Neural cell (in vitro differentiated cells): ENCODE measurements around the gene OPRD1.

Source experiments
- CTCF ChIP-seq: fragments of 450-650 bp; IDR thresholded peaks from 2 replicates; pipeline ENCODE4 v1.5.1; 2014; ENCODE audit warnings: antibody characterized with exemption, mild to moderate bottlenecking, moderate library complexity; ENCODE audit not compliant: poor library complexity, severe bottlenecking
- EP300 ChIP-seq: fragments of 450-650 bp; conservative IDR thresholded peaks from 2 replicates; pipeline ENCODE4 v1.6.1; 2014; ENCODE audit warnings: antibody characterized with exemption, mild to moderate bottlenecking, moderate library complexity; ENCODE audit not compliant: poor library complexity, severe bottlenecking
- EZH2 ChIP-seq: fragments of 200-600, 300-800 bp; shearing (Covaris generic), sonication (generic); IDR thresholded peaks from 2 replicates; pipeline ENCODE4 v1.6.1; 2014; ENCODE audit warnings: antibody characterized with exemption, low read length, borderline replicate concordance, mild to moderate bottlenecking; ENCODE audit not compliant: insufficient read depth, poor library complexity, severe bottlenecking
- POLR2AphosphoS5 ChIP-seq: IDR thresholded peaks from 2 replicates; pipeline ENCODE4 v1.6.1; 2012
- RAD21 ChIP-seq: fragments of 450-650 bp; conservative IDR thresholded peaks from 2 replicates; pipeline ENCODE4 v1.6.1; 2014; ENCODE audit warnings: antibody characterized with exemption, mild to moderate bottlenecking, moderate library complexity
- REST ChIP-seq: IDR thresholded peaks from 2 replicates; pipeline ENCODE4 v1.6.1; 2012; ENCODE audit warnings: borderline replicate concordance
- TAF1 ChIP-seq: IDR thresholded peaks from 2 replicates; pipeline ENCODE4 v1.6.1; 2012; ENCODE audit warnings: low read depth

- TF ChIP-seq CTCF (no peak), POLR2AphosphoS5 (no peak), EZH2 (no peak), EP300 (no peak), REST (no peak), TAF1 (no peak), RAD21 (no peak)
Observed at GRCh38 chr1:28776341-28776740, 35.6 kb upstream of the OPRD1 start.
